ENCODE measurements around the gene CMTM8.

Gene CMTM8

DNA sequence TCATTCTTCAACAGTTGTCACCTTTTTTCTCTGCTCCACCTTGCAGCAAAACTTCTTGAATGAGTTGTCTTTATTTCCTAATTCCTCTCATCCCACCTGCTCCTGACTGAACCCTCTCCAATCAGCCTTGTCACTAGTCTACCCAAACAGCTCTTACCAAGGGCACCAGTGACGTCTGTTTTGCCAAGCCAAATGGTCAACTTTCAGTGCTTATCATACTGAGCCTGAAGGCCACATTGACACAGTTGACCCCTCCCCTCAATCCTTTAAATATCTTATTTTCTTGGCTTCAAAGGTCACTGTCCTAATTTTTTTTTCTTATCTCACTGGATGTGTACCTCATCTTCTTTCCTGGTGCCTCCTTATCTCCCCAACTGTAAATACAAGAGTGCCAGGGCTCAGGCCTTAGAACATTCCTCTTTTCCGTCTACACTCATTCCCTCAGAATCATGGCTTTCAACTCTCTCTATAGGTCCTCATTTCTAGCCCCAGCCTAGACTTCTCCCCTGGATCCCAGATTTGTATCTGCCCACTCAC is 43.2 kb downstream of the CMTM8 start:
- DNase-seq = no peak

DNA sequence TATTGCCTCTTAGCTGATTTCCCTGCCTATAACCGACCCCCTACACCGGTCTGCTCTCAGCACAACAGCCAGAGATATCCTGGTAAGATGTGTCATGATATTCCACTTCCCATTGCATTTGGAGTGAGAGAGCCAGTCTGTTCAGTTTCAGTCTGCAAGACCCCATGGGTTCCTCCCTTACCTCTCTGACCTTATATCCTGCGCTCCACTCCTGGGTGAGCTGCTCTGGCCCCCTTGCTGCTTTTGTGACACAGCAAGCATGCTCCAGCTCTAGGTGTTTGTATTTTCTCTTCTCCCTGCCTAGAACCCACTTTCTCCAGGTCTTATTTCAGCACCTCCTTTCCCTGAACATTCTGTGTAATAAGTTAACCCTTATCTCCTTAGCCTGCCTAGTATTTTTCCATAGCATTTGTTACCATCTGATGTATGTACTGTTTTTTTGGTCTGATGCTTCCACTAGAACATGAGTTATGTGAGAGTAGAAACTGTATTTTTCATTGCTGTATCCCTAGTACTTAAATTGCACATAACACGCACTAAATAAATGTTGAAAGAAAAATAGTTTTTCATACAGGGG is 44.2 kb downstream of the CMTM8 start:
- DNase-seq = no peak

DNA sequence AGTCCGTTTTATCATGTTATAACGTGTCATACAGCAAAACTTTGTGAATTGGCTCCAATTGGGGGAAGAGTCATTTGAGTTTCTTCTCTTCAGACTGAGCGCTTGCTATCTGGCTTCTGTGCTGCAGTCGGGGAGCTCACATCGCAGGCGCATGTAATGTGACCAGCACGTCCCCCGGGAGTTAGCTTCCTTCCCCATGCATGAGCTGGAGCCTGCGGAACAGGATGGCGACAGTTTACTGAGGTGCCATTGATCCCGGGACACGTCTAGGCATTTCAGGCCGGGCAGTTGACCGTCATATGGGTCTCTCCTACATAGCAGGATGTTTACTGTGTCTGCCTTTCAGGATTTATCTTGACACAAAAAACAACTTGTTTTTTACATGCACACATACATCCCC is 44.8 kb downstream of the CMTM8 start:
- DNase-seq = no peak

DNA sequence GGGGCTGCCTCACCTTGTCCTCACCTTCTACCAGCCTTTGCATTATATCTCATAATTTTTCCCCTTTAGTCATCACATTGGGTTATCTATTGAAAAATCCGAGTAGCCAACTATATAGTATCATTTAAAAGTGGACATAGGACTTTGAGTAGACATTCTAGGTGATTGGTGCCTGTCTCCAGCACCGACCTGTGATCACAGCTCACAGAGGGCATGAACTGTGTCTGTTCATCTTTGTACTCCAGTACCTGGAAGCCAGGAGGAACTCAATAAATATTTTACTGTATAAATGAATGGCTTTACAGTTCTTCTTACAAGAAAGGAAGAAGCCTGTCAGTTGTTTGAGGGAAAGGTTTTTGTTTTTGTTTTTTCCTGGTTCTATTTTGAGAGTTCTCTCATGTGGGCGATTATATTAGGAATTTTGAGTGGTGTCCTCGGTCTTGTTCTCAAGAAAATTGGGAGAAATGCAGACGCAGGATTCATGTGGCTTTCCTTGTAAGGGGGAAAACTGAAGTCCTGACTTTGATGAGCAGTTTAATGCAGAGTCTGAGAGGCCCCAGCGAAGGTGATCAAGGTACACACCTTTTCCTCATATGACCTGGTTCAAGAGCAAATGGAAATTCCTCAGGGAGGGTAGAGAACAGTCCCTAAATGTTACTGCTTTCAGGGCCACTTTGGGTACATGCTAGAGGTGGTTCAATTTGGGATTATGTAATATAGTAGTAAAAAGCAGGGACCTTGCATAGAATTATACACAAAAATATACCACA is 46.1 kb downstream of the CMTM8 start:
- DNase-seq = no peak

DNA sequence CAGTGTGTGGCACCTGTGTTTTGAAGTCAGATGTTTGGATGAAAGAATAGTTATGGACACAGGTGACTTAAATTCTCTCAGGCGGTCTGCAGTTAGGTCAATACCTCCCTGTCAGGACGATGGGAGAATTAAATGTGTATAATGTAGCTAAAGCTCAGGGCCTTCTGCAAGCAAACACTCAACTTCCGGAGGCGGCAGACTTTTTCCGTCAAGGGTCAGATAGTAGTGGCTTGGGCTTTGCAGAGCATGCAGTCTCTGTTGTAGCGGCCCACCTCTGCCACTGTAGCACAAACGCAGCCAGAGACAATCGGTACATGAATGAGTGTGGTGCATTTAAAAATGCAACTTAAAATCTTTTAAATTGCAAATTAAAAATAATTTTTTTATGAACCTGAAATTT is 47.4 kb downstream of the CMTM8 start:
- no peak for DNase-seq

DNA sequence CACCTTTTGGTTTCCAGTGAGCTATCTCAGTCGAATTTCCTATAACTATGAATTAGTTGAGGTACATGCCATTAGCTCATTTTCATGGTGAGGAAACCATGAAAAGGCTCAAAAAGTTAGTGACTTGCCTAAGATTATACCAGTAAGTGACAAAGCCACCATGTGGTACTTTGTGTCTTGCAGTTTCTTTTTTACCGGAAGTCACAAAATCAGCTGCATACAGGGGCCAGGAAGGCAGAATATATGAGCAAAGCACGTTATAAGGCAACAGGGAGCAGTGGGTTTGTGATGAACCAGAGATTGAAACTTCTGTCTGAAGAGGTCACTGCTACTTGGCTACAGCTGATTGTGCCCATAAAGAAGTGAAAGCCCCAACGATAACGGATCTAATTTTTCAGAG is 50.3 kb downstream of the CMTM8 start:
- DNase-seq = no peak

DNA sequence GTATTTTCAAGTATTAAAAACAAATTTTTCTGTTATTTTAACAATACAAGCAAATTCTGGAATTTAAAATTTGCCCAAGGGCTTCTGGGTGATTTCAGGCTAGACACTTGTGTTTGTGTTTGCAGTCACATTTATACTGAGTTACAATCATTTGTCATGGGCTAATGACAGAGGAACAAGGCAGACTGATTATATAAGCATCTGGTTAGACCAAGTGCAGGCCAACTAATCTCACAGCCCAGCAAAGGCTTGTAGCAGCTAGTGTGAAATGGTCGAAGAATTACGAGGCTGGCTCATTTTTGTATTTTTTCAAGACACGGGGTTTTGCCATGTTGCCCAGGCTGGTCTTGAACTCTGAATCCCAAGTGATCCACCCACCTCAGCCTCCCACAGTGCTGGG is 52.1 kb downstream of the CMTM8 start:
- DNase-seq = no peak

DNA sequence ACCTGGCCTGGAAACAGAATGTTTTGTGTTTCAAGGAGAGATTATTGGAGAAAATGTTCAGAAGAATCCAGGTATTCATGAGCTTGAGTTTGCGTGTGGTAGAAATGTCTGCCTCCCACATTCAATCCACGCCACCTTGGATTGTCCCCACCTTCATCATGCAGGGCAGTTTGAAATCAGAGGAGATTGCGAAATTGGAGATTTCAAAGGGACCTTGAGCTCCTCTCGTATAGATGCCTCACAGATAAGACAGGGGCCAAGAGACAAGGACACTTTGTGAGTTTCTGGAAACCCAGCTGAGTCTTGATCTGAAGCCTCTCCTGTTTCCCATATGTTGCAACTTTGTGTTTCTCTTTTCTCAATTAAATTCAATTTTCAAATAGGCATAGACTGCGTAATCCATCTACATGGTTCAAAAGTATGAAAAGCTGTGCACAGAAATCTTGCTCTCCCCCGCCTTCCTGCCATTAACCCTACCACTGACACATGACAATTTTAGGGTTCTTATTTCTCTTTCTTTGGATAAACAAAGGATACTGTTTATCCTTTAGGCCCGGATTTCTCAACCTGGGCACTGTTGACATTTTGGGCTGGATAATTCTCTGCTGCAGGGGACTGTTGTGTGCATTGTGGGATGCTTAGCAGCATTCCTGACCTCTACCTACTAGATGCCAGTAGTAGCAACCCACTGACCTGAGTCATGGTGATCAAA is 53.8 kb downstream of the CMTM8 start:
- no peak for DNase-seq

DNA sequence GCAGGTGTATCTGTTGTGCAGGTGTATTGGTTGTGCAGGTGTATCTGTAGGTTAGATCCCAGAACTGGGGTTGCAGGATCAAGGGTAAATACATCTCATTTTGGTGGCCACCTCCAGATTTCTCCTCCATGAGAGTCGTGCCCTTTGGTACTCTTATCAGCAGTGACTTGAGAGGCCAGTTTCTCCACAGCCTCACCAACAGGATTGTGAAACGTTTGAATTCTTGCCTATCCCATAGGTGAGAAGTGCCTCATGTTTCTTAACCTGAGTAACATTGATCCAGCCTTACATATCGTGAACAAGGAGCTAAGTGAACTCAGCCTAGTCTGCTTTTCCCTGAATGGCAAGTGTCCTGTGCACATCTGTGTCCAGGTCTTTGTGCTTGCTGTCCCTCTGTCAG is 55.4 kb downstream of the CMTM8 start:
- no peak for DNase-seq

DNA sequence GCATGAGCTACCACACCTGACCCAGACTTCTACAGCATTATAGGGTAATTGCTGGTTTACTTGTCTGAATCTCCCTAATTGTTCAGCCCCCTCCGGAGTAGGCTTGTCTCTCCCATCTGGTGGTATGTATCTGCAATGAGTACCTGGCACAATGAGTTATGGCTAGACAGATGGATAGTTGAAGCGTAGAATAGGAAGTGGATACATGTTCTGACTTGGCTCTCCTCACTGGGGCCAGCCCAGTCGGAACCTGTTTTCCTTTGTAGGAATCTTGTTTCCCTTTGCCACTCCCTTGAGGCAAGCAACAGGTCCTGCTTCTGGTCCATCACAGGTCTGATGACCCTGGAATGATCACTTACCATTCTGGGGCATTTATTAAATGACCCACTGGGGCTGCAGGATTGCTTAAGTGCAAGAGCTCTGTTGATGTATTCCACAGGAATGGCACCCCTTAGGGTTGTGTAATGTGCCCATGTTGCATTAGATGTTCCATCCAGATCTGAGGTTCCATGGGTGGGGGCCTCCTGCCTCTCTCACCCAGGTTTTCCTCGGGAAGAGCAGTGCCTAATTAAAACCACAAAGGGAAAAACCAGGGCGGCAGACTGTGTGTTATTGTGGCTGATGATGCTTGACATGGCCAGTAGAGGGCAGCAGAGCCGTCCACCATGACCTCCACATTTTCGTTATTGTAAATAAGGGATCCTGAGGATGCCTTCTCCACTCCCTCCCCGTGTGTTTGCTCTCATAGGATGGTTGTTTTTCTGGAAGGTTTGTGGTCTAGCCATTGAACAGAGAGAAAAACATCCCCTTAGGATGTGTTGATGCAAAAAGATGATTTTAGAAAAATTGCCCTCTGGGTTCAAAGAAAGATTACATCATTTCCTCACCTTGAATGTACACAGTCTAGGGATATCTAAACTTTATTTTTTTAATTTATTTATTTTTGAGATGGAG is 58.0 kb downstream of the CMTM8 start:
- DNase-seq = no peak

DNA sequence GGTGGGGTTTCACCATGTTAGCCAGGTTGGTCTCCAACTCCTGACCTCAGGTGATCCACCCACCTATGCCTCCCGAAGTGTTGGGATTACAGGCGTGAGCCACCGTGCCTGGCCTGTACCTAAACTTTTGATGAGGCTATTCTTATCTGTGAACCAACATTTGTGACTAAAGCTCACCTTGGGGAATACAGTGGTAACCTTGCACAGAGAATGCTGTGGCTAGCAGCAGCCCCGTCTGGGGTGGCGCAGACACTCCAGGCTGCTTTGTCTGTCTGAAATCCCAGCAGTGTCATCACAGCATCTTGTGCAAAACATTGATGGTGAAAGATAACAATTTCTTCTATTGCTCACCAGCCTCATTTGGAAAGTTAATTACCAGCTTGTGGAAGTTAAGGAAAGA is 58.9 kb downstream of the CMTM8 start:
- no peak for DNase-seq

DNA sequence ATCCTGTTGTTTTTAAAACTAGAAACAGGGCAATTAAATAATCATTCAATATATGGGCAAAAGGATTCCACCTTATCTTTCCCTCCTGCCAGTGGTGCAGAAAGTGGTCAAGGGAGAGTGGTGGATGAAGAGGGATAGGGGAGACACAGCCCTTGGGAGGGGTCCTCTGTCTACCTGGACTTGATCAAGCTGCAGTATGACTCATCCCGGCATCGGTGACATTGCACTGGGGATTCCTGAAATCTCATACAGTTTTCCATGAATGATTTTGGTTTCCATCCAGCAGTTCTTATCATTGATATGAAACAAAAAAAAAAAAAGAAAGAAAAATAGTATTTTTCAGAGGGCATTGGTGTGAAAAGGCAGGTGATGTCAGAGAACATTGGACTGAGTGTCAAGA is 62.9 kb downstream of the CMTM8 start:
- DNase-seq = no peak

DNA sequence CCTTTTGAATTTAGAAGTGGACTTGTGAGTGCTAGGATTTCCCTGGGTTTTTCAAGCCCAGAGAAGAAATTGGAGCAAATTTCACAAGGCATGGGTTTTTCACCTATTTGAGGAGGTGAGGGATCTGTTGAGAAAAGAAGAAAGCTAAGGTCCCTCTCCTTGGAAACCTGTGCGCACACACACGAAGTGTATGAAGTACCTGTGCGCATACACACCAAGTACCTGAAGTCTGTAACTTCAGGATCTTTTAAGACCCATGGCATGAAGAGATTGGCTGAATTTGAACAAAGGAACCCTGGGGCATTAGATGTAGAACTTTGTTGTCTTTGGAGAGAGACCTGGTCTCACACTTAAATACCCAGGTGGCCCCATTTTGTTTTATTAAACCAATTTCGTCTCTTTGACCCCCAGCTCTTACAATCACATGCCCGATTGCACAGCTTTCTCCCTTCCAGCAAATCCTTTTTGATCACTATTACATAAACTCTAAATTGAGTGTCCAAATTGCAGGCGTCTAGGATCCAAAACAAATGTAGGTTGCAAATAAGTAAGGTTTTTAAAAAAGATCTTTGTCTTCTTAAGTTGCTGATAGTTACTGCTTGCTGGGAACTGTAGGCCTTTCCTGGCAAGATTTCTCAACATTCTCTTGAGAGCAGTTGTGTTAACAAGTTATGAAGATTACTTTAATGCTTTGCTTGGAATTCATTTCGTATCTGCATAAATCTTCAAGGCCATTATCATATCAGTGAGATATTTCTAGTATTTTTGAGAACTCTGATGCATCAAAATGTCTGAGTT is 64.3 kb downstream of the CMTM8 start:
- no peak for DNase-seq

DNA sequence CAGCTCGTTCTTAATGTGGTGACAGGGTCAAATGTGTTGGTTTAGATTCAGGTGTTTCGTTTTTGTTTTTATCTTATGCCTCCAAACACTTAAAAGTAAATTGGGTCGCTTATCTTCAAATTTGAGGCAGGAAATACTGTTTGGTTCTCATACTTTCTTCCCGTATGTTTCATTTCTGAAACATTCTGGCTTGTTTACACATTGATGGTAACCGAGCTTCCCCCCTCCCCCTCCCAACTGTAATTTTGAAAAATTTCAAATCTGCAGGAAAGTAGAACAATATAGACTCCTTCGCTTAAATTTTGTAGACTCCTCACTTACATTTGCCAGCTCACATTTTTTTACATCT is 64.9 kb downstream of the CMTM8 start:
- DNase-seq = no peak

DNA sequence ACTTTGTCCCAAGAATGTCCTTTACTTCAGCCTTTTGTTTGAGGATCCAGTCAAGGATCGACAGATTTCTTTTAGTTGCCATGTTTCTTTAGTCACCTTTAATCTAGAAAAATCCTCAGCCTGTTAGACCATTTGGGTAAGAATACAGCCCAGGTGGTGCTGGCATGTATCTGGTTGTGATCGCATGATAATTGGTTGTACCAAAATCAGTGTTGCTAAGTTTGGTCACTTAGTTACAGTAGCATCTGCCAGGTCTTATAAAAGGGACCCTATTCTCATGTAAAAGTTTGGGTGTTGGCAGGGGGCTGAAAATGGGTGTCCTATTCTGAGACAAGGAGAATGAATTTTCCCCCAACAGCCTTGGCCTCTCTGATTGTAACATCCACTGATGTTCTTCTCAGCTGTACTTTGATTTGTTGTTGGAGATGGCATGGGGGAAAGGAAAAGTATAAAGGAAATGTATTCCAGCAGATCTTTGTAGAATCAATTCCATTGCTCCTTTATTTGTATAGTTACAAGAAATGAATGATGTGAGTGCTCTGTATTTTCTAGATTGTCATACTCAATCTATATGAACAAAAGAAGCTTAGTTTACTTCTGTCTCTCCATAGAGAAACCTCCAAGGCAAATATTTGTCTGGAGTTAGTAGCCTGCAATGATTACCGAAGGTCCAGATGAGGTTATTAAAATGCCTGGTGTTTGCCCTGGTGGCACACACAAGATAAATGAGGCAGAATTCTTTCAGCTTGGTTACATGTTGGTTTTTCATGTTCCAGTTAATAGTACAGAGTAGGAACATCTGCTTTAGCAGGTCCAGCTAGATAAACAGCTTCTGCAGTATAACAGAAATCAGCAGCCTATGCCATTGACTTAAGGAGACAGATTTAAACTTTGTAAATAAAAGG is 65.7 kb downstream of the CMTM8 start:
- DNase-seq = no peak

DNA sequence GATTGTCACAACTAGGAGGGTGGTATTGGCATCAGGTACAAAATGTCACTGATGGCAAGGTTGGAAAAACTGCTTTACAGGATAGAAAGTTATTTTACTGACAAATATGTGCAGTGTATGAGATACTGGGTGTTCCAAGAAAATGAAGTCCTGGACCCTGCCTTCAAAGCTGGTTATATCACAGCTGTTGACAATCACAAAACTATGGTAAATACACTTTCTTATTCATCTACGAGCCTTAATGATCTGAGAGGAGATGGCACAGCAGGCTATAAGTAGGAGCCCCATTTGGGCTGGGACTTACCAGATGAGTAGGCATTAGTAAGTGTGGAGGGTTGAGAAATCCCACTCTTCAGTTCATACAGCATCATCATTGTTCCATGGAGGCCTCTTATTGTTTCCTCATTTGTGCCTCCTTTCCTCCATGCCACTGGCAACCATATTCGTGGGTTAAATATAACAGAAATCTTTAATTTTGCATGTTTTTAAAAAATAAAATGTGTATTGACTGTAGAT is 66.9 kb downstream of the CMTM8 start:
- DNase-seq = no peak

DNA sequence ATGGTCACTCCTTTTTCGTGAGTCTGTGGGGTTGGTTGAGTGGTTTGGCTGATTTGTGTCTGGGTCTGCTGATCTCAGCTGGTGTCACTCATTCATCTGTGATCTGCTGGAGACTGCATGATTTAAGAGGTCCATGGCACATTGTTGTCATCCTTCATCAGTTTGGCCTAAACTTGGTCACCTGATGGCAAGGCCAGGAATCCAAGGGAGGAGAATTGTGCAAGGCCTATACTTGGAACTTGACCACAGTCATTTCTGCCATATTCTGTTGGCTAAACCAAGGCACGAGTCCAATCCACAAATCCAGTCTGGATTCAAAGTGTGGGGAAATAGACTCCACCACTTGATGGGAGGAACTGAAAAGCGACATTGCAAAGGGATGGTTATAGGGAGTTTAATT is 67.6 kb downstream of the CMTM8 start:
- DNase-seq = no peak

DNA sequence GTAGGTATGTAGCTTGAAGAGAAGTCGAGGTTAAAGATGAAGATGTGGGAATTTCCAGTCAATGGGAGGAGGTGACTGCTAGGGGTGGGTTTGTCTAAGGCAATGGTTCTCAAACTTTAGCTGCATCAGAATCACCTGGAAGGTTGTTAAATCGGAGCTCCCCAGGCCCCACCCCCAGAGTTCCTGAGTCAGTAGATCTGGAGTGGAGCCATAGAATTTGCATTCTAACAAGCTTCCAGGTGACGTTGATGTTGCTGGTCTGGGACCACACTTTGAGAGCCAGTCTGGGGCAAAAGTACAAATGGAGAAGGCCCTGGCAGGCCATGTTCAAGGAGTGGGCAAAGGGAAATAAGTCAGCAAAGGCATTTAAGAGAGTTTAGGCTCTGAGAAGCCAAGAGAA is 69.1 kb downstream of the CMTM8 start:
- no peak for DNase-seq

DNA sequence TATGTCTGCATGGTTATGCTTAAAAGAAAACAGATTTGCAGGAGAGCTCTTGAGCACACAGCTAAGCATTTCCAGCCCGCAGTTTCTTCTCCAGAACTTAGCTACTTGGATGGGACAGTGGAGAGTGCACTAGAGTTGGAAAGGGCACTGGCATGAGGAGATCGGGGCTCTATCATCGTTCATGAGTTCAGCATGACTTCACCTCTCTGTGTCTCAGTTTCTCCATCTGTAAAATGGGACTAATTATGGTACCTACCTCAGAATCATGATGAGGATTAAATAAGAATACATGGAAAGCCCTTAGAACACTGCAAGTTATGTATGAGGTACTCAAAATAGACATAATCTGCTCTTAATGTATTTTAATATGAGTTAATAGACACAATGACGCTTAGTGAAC is 69.9 kb downstream of the CMTM8 start:
- DNase-seq = no peak

DNA sequence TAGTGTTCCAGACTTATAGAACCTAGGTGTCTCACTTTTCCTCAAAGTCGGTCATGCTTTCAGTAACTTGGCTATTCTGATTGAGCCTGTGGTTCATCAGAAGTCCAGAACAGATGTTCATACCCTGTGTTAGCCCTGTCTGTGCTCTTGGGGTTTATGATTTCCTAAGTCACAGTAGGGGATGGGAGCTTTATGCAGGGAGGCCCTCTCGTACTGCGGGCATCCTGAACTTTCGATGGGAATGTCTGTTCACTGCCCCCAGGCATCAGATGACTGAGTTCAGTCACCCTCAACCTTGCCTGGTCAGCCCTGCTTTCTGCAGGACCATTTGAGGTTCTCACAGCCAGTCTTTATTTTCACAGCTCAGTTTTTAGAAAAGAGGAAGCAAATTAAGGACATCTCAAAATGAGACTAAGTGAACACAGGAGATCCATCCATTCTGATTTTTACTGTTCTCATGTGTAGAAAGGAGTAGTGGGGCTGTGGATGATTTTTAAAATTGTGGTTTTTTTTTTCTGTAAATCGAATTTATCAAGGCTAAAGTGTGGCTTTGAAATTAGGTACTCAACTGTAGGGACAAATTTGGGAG is 71.3 kb downstream of the CMTM8 start:
- no peak for DNase-seq

Measured in DMS79 treated with DMSO at 0.1 percent for 48 hours (cell line).